SK-N-MC (cell line): ENCODE measurements around the gene FBXO22.

ENCODE experiments used
- EZH2 ChIP-seq: fragments of 200-600 bp; sonication (generic); IDR thresholded peaks from one replicate; pipeline ENCODE4 v1.6.1; 2017; ENCODE audit warnings: antibody characterized with exemption
- POLR2AphosphoS5 ChIP-seq: IDR thresholded peaks from 2 replicates; pipeline ENCODE4 v1.6.1; 2012; ENCODE audit warnings: mild to moderate bottlenecking, low read depth, low read length, borderline replicate concordance

- TF ChIP-seq POLR2AphosphoS5 = no peak
- no peak for TF ChIP-seq EZH2
Observed at GRCh38 chr15:75923756-75924155, 20.1 kb downstream of the FBXO22 start.
